Activated T-cell treated with anti-CD3 and anti-CD28 coated beads for 1 hour (primary cell): ENCODE measurements around the gene NAT16.
A peak's percentile ranks its signal among the peaks of the same experiment; 100 is the strongest.

ENCODE experiments used
- DNase-seq: peaks from one replicate; pipeline ENCODE4 v3.0.0-alpha.2; 2020; ENCODE audit warnings: low read depth

The NAT16 gene

DNA sequence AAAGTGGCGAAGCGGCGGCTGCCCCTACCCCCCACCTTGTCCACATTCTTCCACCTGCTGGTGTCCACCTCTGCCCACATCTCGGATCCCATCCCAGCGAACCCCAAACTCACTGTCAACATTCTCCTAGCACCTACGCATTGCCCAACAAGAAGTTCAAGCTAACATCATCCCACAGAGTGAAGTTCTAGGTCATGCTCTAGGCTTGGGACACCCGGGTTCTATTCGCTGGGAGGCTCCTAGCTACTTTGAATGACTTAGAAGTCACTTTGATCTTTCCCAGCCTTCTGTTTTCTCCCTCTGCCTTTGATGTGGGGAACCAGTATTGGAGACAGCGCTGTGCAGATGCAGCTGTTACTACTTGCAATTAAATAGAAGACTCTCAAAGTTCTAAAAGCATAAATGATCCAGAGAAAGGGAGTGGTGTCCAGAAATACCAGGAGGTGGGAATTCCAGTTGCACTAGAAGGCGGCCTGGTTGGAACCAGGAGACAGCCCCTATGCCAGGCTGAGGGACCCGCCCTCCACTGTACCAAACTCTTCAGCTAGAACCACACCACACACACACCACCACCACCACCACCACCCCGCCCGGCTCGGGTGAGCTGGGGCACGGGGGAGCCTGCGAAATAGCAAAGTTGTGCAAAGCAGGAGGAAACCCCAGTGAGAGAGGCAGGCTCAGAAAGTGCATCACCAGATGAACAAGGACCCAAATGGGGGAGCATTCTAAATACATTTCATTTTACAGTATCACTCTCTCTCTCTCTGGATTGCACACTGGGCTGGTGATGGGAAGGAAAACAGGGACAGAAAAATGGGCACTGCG, 9.3 kb downstream of the NAT16 start:
- no peak for DNase-seq

DNA sequence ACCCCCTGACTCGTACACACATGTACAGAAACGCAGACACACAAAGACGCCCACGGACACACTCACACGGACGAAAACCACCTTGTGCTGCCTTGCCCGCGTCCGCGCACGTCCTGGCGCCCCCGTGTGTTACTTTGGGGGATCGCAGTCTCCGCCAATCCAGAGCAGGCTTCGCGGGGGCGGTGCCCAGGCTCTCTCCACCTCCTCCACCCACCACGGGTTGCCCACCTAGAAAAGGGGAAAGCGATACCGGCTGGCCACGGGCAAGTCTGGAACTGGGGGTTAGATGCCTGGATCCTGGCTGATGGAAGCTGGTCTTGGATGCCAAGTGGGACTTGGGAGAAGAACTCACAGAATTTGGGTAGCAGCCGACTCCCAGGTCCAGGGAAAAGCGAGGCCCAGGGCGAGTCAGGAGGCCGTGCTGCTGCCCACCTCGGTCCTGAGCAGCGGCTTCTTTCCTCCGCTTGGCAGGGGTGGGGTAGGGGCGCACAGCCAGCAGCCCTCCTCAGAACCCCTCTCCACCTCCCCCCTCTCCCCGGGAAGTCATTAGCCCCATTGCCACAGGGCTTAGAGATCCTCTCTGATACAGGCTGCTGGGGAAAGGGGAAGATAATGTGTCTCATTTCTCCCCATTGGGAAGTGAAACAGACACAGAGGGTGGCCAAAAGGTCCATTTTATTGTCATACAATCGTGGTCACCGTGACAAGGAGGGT, 10.1 kb downstream of the NAT16 start:
- peak; percentile 74 for DNase-seq

DNA sequence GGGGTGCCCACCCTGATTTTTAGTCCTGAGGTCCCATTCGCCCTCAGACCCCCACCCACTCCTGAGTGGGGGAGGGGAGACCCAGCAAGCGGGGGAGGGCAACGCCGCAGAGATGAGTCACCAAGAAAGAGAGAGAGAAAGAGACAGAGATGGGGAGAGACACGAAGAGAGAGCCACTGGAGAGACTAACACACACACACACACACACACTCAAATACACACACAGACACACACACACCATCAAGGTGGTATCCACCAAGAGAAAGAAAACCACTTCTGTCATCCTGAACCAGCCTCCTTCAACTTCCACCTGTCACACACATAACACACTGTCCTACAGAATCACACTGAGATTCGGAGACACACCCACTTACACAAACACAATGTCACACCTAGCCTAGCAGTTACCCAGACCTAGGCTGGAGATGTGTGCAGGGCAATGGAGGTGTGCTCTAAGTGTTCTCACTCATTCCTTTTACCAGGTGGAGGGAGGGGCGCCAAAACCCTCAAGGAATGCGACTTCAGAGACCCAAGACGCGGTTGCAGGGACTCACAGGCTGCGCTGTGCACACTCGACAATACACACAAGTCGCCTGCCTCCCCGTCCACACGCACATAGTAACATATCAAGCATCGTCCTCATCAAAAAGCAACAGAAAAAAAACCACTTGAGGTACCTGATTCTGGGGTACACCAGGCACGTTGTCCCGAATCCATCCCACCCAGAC, 10.8 kb downstream of the NAT16 start:
- DNase-seq: no peak

DNA sequence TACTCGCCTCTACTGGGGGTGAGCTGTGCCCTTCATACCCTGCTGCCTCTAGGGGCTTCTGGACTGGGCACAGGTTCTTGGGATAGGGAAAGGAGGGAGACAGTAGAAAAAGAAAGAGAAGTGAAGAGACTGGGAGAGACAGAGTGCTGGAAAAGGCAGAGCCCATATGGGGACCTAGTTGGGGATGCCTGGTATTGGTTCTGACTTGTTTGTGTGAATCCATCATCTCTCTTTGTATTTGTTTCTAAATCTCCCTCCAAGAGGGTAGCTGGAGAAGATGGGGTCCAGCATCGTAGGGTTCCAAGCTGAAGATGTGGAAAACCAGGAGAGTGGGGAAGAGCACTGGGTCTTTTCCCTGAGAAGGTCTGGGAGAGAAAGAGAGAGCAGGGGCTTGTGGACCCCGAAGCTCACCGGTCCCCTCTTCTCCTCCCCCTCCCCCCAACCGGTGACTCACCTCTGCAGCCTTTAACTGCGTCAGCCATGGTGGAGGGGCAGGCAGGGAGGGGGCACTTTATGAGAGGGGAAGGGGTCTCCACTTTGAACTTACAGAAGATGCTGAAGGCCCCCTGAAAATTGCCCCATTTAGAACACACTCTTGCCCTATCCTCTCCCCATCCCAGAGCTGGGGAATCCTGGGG, 11.6 kb downstream of the NAT16 start:
- DNase-seq: no peak

DNA sequence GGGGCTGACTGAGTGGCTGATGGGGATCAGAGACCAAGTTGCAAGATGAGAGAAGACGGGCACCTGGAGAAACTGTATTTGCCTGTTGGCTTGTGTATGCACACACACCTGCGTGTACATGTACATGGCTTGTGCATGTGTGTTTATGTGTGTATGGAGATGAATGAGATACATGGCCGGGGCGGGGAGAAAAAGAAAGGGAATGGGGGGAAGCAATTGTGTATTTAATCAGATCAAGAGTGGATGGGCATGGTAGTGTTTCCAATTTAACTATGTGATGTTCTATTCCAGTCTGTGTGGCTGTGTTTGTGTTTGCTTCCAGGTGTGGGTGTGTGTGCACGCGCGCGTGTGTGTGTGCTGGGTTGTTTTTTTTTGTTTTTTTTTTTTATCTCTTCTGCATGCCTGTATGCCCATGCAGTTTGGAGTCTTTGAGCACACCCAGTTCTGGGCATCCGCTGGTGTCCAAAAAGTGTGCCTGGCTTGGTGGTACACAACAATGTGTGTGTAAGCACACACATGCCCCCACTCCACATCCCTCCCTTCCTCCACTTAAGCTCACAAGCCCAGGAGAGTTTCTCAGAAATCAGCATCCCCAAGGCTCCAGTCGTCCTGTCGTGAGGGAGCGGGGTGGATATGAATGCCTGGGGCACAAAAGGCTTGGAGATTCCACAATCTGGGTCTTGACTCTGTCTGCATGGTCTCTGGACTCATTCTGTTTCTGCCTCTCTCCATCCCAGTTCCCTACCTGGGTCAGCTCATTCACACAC, 12.3 kb downstream of the NAT16 start:
- DNase-seq: no peak

DNA sequence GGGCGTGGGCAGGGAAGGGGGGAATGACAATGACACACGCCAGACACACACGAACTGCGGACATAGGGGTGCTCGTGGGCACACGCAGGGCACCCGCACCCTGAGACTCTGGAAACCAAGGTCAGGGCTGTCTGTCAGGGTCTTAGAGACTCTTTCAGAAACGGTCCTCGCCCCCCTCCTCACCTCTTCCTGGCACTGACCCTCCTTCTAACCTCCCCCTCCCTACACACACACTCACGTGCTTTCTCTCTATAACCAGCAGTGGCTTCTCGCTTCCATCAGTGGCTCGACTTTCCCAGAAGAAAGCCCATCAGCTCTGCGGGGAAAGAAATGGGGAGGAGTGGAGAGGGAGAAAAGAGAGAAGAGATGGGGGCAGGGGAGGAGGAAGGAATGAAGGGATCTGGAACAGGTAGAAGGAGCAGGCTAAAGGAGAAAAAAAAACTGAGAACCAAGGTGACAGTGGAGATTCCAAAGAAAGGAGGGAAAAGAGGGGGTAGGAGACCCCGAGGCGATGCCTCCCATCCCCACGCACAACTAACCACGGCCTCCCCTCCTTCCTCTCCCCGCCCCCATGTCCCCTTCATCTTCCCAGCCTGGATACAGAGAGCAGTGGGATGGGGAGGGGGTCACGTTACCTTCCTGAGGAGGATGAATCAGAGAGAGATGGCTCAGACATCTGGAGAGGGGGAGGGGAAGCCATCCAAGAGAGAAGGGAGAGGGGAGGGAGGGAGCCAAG, 13.0 kb downstream of the NAT16 start:
- no peak for DNase-seq

DNA sequence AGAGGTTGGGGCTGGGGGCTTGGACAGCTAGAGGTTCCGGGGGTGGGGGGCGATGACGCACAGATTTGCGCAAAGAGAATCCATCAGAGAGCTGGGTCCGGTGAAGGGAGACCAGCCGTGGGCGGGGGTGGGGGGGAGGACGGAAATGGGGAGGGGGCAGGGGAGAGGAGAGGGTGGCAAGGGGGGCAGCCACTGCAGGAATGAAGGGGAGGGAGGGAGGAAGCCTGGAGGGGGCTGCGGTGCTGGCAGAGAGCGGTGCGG, 13.5 kb downstream of the NAT16 start:
- no peak for DNase-seq

DNA sequence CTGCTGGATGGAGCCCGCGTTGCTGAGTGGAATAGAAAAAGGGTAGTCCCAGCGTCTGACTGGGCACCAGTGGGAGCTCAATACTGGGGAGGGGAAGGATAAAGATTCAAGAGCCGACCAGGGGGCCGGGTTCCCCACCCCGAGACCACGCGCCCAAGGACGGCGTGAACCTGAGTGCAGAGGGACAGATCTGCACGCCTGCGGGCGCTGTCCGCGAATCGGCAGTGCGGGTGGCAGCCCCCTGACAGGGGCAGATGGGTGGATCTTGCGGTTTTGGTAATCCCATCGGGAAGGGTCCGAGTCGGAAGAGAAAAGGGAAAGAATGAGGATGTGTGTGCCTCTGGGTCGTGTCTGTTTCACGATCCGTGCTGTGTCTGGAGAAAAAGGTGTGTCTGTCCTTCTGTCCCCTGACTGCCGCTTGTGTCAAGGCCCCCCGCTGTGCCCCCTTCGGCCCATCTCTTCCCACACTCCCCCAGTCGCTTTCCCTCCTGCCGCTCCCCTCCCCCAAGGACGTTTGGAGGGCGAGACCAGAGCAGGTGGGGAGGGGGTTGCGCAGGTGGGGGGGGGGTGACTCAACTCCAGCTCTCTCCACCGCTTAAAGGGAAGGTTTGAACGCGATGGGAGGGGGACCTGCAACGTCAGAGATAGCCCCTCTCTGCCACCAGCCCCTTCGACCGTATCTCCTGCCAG, 14.0 kb downstream of the NAT16 start:
- no peak for DNase-seq

DNA sequence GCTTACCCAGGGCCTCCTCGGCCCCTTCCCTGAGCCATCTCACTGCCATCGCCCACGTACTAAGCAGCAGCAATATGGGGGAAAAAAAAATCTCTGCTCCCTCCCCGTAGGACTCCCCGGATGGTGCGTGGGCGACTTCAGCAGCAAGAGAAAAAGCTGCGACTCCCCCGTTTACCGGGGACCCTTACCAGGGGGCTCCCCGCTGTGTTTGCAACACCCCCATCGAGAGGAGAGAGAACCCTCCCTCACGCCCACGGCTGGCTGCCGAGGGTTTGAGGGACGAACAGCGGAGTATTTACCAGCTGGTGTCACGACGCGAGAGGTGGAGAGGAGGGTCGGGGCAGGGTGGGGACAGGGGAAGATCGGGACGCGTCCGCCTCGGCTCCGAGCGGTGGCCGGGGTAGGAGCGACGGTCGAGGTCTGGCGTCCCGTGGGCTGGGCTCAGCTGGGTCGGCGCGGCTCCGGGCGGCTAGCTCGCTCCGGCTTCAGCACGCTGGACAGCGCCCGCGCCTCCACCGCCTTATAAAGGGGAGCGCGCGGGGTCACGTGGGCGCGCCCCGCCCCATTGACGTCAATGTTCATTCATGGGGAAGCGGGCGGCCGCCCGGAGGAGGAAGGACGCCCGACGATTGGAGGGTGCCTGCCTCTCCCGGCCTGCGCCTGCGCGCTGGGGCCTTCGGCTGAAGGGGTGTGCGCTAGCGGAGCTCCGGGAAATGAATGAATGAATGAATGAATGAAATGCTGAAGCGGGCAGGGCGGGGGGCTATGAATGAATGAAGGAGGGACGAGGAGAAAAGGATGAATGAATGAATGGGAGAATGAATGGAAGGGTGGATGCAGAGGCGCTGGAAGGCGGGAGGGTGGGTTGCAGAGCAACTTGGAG, 14.8 kb downstream of the NAT16 start, which contains the start of gene VGF:
VGF (minus strand) TSS at position 495 of the 883 bp plus-strand sequence. CDS start 726 bp downstream, outside the sequence.
- DNase-seq: peak; percentile 90

DNA sequence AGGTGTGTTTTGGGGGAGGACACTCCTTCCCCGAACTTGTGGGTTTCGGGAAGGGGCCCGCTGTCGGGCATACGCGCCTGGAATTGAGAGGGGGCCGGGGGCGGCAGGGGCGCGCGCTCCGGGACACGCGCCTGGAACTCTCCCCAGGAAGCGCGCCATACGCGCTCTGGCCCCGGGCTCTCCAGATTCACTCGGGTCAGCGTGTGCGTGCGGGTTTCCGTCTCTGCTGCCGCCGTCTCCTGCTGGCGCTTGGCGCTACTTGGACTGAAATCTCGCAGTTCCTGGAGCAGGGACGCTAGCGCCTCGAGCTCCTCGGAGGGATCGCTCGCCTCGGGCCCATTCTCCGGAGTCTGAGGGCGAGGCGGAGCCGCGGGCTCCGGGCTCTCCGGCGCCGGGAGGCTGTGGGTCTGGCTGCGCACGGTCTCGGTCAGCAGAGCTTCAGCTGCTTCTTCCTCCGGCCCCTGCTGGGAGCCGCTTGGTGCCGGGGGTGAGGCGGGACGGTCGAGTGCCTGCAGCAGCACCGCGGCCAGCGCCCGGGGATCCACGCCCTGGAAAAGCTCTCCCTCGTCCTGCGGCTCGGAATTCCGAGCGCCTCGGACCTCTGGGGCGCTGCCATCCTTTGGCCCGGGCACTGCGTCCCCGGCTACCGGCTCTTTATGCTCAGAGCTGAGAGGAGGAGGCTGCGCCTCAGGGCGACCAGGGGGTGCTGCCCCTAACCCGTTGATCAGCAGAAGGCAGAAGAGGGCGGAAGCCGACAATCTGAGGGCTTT, 15.8 kb downstream of the NAT16 start:
- no peak for DNase-seq

DNA sequence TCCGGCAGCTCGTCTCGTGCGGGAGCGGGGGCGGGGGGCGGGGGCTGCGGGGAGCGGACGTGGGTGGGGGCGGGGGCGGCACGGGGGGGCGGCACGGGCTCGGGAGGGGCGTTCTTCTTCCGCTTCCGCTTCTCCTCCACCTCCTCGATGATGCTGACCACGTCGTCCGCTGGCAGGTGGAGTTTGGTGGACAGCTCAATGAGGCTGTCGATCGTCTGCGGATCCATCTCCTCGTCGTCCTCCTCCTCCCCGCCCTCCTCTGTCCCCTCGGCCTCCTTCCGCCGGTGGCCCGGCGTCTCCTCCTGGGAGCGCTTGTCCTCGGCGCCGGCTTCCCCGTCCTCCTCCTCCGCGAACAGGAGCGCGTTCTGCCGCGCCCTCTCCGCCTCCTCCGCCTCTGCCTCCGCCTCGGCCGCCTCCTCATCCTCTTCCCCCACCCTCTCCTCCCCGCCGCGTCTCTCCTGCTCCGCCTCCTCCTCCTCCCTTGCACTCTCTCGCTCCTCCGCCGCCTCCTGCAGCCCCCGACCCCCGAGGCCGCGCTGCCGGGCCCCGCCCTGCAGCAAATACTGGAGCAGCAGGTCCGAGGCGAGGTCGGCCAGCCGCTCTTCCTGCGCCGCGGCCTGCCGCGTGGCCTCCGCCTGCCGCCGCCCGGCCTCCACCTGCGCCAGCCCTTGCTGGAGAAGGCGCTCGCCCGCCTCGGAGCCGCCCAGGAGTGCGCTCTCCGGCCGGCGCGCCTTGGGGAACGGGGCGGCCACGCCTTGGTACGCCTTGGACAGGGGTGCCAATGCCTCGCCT, 16.6 kb downstream of the NAT16 start:
- no peak for DNase-seq

DNA sequence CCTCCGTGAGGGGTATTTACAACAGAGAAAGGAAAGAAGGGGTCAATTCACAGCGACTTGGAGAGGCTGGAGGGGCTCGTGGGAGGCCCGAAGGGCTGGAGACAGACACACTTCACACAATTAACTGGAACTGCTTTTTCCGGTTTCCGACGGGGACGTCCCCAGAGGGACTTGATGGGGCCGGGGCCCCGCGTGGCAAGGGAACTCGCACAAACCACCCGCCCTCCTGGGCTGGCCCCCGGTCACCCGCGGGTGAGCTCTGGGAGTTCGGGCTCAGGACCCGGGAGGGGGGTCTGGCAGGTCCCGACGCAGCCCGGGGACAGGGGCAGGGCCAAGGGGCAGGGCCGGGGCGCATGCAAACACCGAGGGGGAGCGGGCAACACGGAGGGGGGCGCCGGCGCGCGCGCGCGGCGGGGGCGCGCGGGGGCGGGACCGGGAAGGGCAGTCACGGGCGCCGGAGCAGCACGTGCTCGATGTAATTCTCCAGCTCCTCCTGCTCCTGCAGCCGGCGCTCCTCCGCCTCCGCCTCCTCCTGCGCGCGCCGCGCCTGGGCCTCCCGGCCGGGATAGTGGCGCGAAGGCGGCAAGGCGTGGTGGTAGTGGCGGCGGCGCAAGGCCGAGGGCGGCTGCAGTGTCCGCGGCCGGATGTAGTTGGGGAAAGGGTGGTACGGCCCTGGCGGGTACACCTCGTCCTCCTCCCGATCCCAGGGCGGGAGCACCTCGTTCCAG, 17.4 kb downstream of the NAT16 start:
- DNase-seq: no peak

DNA sequence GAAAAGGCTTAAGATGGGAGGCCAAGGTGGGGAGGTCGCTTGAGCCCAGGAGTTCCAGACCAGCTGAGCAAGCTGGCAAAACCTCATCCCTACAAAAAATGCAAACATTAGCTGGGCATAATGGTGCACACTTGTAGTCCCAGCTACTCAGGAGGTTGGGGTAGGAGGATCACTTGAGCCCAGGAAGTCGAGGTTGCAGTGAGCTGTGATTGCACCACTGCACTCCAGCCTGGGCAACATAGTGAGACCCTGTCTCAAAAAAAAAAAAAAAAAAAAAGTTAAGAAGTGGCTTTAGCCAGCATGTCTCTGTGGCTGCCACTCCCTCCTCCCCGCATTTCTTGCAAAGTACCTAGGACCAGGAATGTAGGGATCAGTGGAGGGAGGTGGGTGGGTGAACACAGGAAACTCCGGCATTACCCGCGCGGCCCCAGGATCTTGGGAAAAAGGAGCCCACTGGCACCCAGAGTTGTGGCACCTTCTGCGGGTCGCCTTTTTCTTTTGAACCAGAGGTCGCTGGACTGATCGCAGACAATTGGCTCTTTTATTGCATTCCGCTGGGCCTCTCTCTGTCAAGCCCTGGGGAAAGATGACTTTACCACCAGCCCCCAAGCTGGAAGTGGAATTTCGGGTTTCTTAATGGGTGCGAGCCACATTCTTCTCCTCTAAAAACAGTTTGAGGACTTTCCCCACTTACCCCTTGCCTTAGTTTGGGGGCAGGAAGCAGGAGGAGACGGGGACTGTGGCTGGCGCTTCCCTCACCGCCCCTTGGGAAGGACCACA, 18.2 kb downstream of the NAT16 start:
- DNase-seq: no peak

DNA sequence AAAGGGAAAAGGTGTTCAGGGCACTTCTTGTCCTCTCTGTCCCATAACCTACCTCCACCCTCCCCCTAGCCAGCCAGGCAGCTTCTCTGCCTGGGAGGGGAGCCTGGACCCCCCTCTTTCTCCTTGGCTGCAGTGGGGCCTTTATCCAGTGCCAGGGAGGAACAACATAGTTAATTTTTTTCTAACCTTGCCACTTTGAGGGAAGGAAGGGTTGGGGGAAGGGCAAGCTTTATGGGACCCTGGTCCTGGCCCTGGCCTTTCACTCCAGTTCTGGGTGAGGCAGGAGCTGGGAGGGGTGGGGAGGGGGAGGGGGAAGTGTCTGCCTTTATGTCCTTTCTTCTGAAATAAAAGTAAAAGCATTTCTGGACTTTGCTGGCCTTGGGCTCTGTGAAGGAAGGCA, 19.2 kb downstream of the NAT16 start:
- DNase-seq: no peak

DNA sequence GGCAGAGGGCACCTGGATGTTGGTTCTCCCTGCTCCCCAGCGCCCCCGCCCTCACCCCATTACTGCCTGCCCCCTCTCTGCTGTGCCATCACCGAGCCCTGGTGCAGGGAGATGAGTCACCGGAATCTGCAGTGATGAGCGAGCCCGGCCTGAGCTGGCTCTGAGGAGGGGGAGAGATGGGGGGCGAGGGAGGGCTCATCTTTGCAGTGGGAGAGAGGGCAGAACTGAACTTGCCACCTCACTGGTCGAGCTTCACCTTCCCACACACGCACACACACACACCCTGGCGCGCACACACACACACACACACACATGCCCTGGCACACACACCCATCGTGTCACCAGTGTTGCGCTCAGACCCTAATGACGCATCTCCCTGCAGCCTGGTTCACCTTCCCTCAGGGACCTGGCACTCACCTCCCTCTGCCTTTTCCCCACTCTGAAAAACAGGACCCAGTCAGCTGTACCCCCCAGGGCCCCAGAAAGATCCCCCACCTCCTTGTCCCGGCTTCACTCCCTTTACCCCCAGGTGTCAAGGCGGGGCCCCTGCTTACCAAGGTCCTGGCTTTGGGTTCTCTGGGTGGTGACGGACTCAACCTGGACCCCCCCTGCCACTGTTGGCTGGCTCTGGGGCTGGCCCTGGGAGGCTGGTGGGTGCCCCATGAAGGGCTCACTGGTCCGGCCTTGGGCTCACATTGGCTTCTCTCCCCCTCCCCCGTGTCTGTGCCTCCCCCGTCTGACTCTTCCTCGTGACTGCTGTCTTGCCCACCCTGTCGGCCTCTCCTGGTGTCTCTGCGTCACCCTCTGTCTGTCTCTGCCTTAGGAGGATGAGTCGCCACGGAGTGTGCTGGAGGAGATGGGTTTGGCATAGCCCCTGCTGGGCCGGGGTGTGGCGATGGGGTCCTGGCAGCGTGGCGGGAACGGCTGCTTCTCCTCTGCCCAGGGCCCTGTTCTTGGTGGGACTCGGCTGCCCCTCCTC, 20.1 kb downstream of the NAT16 start:
- no peak for DNase-seq
